Stimulated activated CD8-positive, alpha-beta memory T cell treated with anti-CD3 and anti-CD28 coated beads, Interleukin-4, amount 100 ng/mL, for 4 hours (primary cell): ENCODE data around the gene PLA2G4D.

ENCODE experiments used
- DNase-seq, 2 donors: peaks; one replicate each; pipeline ENCODE4 v3.0.0-alpha.2; 2020; ENCODE audit warnings: low read depth in 2 of 2, low spot score in 1 of 2

Gene PLA2G4D

GRCh38 chr15:42056934-42057798 is 37.2 kb downstream of the PLA2G4D start:
- peak; percentile 5 to 27 for DNase-seq

DNA sequence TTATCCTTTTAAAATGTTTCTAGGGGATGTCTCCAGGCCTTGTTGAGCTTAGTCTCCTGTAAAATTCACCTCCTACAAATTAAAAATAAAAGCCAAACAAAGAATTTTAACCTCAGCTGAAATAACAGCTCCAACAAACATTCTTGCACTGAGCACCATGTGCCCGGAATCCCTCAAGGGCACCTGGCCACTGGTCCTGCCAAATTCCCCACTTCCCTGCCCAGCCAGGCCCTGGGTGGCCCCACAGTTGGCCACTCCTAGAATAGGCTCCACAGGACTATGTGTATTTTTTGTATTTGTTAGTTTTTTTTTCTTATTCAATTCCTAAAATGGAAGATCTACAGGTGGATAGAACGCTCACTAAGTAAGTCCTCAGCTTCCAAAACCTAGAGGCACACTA is 40.4 kb downstream of the PLA2G4D start:
- no peak for DNase-seq

- no peak for DNase-seq
Observed at GRCh38 chr15:42053010-42053409, 41.4 kb downstream of the PLA2G4D start.

DNA sequence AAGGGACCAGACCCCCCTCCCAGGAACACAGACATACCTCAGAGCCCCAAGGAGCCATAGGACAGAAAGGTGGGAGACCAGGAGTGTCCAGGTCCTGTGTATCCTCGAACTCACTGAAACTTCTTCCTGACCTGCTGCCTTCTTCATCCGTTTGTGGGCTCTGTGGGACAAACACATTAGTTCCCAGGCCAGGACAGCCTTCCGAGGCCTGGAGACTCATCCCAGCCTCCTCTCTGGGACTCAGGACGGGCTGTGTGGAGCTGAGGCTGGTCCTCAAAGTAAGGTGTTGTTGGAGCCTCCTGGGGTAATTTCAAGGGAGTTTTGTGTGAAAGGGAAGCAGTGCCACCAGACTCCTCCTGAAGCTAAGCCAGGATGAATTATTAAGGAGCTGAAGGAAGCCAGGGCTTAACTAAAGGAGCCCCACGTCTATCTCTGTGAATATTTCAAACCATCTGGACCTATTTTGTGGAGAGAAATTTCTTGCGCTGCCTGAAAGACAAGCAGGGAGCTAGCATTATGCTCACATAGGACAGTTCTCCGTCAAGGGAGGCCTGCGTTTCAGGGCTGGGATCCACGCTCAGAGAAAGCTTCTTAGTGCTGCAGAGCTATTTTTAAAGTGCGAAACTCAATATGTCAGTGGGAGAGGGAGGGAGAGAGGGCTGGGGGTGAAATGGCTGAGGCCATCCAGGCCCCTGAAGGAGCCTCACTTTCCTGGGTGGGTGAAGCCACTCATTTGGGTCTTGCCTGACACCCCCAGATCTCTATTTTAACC is 43.7 kb downstream of the PLA2G4D start:
- no peak for DNase-seq

DNA sequence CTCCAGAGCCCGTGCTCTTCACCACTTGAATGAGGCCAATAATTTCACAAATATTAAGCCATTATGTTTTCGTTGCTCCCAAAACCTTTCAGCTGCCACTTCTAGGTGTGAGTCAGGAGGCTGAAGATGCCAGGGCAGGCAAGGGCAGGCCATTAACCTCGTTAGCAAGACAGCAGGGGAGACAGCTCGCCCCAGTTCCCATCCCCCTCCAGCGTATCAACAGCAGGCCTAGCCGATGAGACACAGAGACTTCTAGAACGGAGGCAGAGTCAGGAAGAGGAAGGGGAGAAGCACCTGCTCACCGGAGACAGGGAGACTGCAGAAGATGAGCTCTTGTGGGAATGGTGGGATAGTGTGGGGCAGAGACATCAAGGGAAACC is 45.6 kb downstream of the PLA2G4D start:
- no peak for DNase-seq

DNA sequence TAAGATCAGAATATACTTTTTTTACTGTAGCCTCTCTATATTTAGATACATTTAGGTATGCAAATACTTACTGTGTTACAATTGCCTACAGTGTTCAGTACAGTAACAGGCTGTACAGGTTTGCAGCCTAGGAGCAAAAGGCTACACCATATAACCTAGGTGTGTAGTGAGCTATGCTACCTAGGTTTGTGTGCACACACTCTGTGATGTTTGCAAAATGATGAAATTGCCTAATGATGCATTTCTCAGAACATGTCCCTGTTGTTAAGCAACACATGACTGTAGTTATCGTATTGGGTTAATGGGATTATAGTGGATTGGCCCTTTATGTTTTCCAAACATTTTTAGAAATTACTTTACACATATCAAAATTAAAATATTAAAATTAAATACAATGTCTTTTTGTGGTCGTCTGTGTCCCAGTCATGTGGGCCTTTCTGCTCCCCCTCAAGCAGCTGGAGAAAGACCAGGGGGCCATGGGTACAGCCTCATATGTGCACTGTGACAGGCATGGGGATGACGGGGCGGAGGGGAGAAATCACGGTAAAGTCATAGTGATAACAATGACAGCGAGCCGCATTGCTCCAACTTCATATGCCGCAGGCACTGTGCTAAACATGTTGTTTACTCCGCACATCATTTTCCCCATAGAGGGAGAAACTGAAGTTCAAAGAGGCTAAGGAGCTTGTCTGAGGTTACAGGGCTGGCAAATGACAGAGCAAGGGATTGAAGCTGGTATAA is 46.1 kb downstream of the PLA2G4D start:
- DNase-seq: no peak

- DNase-seq: no peak
Observed at GRCh38 chr15:42046597-42046996, 47.8 kb downstream of the PLA2G4D start.

DNA sequence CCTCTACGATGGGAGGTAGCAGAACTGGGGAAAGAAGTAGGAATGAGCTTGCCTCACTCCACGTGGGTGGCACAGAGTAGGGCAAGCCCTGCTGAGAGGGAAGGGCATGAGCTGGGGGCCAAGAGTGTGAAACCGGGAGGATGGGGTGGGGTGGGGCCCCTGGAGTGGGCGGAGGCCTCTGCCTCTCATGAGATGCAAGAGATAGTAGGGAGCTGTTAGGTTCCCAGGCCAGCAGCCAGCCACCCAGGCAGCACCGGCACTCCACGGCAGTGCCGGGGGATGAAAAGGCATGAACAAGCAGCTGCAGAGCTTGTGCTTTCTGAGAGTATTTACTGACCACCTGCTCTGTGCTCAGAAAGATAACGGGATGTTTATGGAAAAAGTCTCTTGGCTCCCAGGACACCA is 49.1 kb downstream of the PLA2G4D start:
- no peak for DNase-seq

DNA sequence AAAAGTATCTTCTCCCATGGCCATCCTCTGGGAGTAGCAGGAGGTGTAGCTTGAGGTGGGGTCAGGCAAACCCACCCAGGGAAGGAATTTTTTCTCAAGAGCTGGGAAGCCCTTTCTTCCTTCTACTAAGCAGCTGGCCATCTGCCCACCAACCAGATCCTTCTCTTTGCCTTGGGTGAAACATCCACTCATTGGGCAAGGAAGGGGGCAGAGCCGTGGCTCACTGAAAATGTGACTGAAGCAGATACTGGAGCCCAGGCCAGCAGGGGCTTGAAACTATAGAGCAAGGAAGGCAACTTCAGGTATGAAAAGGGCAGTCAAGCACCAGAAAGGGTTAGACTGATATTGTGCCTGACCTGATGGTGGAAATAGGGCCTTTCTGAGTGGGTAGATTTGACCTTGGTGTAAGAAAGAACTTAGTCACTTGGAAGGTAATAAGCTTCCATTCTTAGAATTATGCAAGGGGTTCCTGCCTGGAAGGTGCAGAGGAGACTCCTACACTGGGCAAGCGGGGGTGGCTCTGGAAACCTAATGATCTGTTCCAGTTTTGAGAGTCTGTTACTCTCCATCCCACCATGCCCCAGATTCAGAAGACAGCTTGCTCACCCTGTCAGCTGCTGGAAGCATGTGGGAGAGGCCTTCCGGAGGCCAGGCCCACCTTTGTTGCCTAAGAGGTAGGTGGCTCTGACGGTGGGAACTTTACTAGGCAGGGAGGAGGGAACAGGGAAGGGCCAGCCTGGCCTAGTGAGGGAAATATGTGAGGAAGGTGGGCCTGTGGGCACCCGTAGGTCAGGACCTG is 51.6 kb downstream of the PLA2G4D start:
- DNase-seq: no peak

GRCh38 chr15:42038401-42038800 is 56.0 kb downstream of the PLA2G4D start:
- DNase-seq: no peak

DNA sequence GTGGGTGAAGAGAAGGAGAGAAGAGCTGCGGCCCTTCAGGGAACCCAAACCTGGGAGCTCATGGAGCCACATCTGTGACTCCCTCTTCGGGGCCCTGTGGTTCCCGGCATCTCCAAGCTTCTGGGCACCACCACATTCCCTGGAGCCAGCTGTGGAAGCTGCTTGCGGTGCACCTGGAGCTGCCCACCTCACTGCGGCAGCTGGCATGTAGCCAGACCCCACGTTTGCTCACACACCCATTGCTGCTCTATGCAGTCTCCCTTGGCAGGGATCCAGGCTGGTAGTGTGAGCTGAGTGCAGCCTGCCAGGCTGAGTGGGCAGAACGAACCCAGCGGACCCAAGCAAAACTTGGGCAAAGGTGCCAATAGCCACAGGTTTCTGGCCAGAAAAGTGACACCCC is 56.7 kb downstream of the PLA2G4D start:
- DNase-seq: no peak

GRCh38 chr15:42036966-42037365 is 57.4 kb downstream of the PLA2G4D start:
- no peak for DNase-seq

- DNase-seq: no peak
Observed at GRCh38 chr15:42036112-42036905, 58.1 kb downstream of the PLA2G4D start.

DNA sequence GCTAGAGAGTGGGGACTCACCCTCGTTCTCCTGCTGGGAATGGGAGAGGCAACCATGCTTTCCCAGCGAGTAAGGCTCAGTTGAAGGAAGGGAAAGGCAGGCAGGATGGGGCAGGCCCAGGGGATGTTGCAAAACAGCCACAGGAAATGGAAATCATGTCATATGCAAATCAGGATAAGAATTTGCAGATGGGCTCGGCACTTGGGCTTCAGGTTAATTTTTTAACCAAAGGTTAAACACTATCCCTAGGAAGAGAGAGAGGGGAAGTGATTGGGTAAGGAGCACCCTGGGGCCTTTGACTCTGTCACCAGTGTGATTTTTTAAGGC is 59.0 kb downstream of the PLA2G4D start:
- DNase-seq: no peak

DNA sequence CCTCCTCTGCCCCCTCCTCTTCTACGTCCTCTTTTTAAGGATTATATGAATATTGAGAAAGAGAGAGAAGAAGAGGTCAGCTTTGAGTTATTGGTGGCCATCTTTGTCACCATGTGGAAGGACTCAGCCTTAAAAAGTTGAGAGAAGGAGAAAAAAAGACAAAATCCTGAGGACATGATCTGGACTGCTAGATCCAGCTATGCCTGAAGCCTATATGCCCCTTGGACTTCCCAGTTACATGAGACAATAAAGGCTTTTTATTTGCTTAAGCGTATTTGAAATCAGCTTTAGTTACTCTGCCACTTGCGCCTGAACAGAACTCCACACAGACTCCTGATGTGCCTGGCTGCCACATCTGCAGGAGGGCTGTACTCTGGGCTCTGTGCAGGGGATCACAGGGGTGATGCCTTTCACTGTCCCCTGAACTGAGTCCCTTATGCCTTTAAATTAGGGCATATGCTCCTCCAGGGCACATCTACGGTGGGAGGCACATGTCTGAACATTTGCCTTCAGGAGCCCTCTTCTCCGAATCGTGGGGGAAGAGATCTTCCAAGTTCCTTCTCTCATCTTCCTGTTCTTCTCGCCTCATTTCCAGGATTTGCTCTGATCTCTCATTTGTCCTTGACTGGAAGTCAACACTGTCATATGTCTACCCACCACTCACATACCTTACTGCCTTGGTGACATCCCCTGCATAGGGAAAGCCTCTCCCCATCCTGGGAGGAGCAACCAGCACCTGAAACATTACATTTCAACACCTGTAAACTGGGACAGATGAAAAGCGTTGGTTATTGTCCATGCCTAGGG is 59.5 kb downstream of the PLA2G4D start:
- no peak for DNase-seq

DNA sequence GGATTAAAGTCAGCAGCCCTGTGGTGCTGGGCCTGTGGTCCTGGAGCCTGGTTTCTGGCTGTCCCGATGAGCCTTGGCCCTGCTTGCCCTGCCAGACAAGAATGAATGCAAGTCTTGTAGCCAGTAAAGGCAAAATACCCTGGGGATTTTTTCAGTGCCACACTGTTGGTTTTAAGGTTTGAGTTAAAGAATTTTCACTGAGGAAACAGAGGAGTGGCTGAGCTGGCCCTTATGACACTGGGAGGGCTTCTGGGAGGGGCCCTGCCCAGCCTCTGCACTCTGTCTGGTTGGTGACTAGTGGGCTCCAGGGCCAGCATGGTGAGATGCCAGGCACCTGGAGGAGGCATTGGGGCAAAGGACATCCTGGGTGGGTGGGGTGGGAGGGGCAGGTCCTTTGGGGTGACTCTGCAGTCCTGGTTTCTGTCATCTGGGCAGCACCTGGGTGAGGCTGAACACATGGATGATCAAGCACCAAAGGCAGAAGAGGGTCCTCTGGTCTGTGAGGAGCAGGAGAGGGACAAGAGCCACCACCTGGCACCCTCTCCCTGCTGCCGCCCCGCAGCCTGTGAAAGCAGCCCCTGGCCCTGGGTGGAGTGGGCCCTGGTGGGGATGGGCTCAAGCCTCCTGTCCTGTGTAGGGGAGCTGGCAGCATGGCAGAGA is 61.0 kb downstream of the PLA2G4D start:
- DNase-seq: no peak

DNA sequence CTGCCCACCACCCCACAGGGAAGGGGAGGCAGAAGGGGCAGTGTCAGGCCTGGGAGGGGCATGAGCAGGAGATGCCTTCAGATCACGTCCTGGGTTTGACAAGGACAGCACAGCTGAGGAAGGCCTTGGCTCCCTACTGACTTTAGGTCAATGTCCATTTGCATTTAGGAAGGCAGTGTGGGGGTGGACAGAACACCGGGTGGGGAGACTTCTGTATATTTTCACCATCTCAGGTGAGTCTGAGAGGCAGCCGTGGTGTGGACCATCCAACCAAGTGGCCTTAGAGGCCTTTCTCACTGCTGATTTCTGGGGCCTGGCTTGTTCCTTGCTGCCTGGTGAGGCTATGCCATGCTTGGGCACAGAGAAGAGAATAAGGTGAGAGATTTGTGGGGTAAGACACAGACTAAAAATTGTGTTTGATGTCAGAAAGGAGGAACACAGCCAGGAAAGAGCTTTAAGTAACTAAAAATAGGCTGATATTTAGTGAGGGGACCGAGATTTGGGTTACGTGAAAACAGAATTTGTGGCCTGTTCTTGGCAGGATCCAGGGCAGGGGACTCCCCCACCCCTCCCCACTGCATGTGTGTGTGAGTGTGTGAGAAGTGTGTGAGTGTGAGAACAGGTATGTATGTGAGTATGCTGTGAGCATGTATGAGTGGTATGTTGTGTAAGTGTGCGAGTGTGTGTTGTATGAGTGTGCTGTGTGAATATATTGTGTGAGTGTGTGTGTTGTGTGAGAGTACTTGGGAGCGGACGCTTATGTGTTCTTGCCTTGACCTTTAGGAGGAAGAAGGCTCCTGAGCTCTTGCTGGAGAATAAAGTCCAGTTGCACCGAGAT is 61.8 kb downstream of the PLA2G4D start:
- DNase-seq: no peak
